Ectodermal cell (in vitro differentiated cells): Measurements from ENCODE around the gene CTNNA1.

Experiments
- H3K27ac ChIP-seq: 2 replicates; pipeline ENCODE4 v1.7.0; 2013; ENCODE audit warnings: mild to moderate bottlenecking, low read depth, low read length; ENCODE audit not compliant: insufficient read depth, poor library complexity, severe bottlenecking
- H3K27me3 ChIP-seq: 2 replicates; pipeline ENCODE4 v1.7.0; 2013; ENCODE audit warnings: mild to moderate bottlenecking, low read length; ENCODE audit not compliant: insufficient read depth, control insufficient read depth, poor library complexity, severe bottlenecking
- H3K36me3 ChIP-seq: one replicate; pipeline ENCODE4 v1.7.0; 2013; ENCODE audit warnings: low read length; ENCODE audit not compliant: control insufficient read depth, insufficient read depth
- H3K4me1 ChIP-seq: one replicate; pipeline ENCODE4 v1.7.0; 2013; ENCODE audit warnings: low read length; ENCODE audit not compliant: control insufficient read depth, insufficient read depth
- H3K4me3 ChIP-seq: 2 replicates; pipeline ENCODE4 v1.7.0; 2013; ENCODE audit warnings: low read depth, low read length, control low read depth; ENCODE audit not compliant: insufficient read depth
- H3K9me3 ChIP-seq: 2 replicates; pipeline ENCODE4 v1.7.0; 2013; ENCODE audit warnings: mild to moderate bottlenecking, low read length, moderate library complexity; ENCODE audit not compliant: control insufficient read depth
- WGBS, 2 experiments: methylation state at CpG; one replicate each; pipeline ENCODE4 v1.1.7; 2013; ENCODE audit warnings: missing lambda C conversion rate in 2 of 2; 5-methylcytosine and 5-hydroxymethylcytosine counted together

Gene CTNNA1

DNA sequence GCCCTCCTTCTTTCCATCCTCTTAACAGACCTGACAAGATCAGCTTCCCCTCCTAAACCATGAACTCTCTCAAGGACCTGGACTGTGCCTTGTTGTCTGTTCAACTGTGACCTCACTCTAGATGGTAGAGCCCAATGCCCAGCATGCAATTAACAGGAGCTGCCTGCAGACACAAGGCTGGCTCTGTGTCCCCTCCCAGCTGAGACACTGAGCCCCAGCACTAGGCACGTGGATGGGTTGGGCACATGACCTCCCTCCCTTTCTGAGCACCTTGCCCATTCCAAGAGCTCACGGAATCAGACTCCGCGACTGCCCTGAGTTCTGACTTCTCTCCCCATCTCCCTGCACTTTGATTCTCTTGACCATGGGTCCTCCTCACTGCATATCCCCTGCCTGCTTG is 215.4 kb downstream of the CTNNA1 start:
- WGBS, 2 experiments, result 89 to 92% methylated on average over 4 of the region's 4 CpGs
- Histone ChIP-seq H3K4me1 (peaks cover 50% of the 10 kb centered on the region), H3K9me3 (no peaks in the 10 kb centered on the region), H3K36me3 (no peaks in the 10 kb centered on the region), H3K27me3 (no peaks in the 10 kb centered on the region), H3K27ac (no peak overlapping the region), H3K4me3 (no peak overlapping the region)

DNA sequence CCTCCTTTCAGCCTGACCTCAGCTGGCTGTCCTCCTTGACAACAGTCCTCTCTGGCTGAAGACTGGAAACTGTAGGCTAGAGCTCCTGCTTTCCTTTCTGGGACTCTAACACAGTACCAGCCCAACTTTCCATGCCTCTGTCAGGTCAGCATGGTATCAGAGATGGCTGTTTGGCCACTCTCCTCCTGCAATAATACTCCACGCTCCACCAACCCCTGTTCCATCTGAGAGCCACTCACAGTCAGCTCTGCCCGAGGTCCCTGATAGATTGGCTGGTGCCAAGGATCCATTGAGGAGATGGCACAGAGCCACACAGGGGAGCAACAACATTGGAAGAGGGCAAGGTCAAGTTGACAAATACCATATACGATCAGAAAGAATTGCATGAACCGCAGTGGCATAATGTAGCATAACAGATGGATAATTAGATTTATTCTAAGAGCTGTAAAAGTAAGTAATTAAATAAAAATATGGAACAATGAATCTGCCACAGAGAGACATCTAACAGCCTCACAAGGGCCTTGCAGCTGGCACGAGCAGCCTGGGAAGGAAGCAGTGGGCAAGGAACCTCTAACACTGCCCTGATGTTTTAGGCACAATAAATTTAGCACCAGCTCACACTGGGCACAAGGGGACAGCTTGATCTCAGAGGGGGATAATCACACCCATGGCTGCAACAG is 216.2 kb downstream of the CTNNA1 start:
- Histone ChIP-seq H3K4me3 (no peak overlapping the region), H3K27ac (no peak overlapping the region), H3K27me3 (no peaks in the 10 kb centered on the region), H3K36me3 (no peaks in the 10 kb centered on the region), H3K9me3 (no peaks in the 10 kb centered on the region), H3K4me1 (peaks cover 42% of the 10 kb centered on the region)
- WGBS, 2 experiments, result 90 to 98% methylated on average over 5 of the region's 5 CpGs

DNA sequence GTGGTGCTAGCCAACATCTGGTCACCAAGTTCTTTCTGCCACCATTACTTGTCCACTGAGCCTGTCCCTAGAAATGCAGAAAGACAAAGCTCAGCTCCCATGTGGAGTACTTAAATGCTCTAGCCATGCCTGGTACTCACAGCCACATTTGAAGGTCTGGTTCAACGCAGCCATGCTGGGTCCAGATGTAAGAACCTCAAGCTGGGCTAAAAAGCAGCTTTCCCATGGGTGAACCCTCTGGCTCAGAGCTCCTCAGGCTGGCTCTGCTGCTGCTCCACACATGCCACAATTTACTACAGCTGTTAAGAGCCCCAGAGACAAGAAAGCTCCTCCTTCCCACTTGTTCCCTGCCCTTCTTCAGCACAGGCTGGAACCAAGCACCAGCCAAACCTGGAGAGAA is 219.0 kb downstream of the CTNNA1 start:
- H3K4me1 ChIP-seq, result peaks cover 27% of the 10 kb centered on the region
- H3K27me3 ChIP-seq, result no peaks in the 10 kb centered on the region
- H3K9me3 ChIP-seq, result no peaks in the 10 kb centered on the region
- no peak overlapping the region for H3K4me3 ChIP-seq
- no peaks in the 10 kb centered on the region for H3K36me3 ChIP-seq
- H3K27ac ChIP-seq, result no peak overlapping the region
- 90 to 94% methylated on average over 1 of the region's 1 CpG for WGBS, 2 experiments

DNA sequence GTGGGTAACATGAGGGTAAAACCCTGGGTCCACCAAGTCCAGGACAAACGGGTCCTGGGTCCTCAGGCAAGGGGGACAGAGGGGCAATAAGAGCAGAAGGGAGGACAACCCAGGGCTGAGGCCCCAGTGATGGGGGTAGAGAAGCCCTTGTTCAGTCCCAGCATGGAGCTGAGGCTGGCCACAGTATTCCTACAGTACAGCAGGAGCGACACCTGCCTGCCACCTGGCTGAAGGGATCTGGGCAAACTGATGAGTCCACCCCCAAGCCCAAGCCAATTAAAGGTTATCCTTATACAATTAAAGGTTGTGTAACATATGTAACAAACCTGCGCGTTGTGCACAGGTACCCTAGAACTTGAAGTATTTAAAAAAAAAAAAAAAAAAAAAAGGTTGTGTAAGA is 219.6 kb downstream of the CTNNA1 start:
- WGBS, 2 experiments, result 90 to 92% methylated on average over 4 of the region's 4 CpGs
- Histone ChIP-seq H3K4me1 (peaks cover 27% of the 10 kb centered on the region), H3K36me3 (no peaks in the 10 kb centered on the region), H3K27me3 (no peaks in the 10 kb centered on the region), H3K4me3 (no peak overlapping the region), H3K27ac (no peak overlapping the region), H3K9me3 (no peaks in the 10 kb centered on the region)

DNA sequence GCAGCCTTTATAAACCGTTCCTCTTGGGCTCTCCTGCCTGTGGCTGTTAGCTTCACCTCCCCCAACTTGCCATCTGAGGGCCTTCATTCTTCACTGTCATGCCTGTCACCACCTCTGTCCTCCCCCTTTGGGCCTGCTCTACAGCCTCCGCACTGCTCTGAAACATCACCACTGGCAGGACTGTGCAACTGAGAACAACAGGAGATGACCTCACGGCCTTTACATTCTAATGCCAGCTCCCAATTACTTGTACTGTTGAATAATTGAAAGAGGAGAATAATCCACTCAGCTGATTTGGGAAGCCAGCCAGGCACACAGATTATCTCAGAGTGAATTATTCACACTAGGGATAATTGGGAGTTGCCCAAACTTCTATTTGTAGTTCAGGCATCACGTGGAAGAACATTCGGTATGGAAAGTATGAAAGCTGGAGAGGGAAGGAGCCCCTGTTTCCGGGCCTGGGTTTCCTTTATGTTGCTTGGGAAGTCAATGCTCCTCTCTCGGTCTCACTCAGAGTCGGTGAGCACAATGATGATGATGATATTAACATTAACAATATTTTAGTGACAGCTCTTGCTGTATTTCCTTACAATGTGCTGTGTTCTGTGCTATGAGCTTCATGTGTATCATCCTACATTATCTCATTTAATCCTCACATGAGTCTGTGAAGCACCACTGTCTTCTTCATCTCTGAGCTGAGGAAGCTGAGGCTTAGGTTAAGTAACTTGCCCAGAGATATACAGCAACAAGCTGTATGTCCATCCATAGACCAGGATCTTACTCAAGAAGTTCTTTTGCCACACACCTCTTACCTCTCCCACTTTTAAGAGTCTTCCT is 221.2 kb downstream of the CTNNA1 start:
- no peak overlapping the region for H3K4me3 ChIP-seq
- no peaks in the 10 kb centered on the region for H3K27me3 ChIP-seq
- peaks cover 17% of the 10 kb centered on the region for H3K4me1 ChIP-seq
- H3K9me3 ChIP-seq, result no peaks in the 10 kb centered on the region
- no peak overlapping the region for H3K27ac ChIP-seq
- H3K36me3 ChIP-seq, result no peaks in the 10 kb centered on the region
- 77 to 80% methylated on average over 6 of the region's 8 CpGs for WGBS, 2 experiments

DNA sequence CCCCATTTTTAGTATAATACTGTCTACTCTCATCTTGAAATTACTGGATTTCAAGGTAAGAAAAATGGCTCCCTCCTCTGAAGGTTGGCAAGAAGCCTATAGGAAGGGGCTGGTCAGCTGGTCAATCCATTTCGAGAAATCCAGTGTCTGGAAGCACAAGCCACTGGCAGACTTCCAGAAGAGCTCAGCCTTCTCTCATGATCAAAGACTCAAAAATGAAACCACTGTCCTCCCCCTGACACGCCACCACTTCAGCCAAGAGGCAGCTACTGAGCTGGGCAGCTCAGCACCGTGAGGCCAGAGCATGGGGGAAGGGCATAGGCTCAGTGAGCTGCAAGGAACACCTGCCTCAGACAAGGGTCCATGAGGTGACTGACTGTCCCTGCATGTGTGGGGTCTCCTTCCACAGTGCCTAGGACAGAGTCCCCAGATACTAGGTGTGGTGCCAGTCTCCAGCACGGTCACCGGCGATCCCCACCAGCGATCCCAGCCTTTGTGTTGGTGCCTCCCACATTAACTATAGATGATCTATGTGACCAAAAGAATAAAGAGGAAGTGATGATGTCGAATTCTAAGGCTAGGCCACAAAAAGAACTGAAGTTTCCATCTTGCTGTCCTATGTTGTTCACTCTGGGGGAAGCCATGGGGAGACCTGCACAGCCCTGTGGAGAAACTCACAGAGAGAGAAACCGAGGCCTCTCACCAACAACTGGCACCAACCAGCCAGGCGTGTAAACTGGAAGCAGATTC is 222.0 kb downstream of the CTNNA1 start:
- Histone ChIP-seq H3K36me3 (no peaks in the 10 kb centered on the region), H3K27me3 (no peaks in the 10 kb centered on the region), H3K27ac (no peak overlapping the region), H3K4me3 (no peak overlapping the region), H3K4me1 (peaks cover 15% of the 10 kb centered on the region), H3K9me3 (no peaks in the 10 kb centered on the region)
- WGBS, 2 experiments, result 93 to 94% methylated on average over 10 of the region's 10 CpGs

DNA sequence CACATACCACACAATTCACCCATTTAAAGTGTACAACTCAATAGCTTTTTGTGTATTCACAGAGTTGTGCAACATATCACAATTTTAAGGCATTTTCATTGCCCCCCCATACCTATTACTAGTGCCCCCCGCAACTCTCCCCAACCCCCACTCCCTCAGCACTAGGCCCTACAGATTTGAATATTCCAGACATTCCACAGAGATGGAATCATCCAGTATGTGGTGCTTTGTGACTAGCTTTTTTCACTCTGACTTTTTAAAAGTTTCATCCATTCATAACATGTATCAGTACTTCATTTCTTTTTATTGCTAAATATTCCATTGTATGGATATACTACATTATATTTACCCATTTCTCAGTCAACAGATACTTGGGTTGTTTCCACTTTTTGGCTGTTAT is 224.9 kb downstream of the CTNNA1 start:
- H3K27ac ChIP-seq, result no peak overlapping the region
- no peaks in the 10 kb centered on the region for H3K9me3 ChIP-seq
- 75 to 100% methylated on average over 1 of the region's 1 CpG for WGBS, 2 experiments
- H3K27me3 ChIP-seq, result no peaks in the 10 kb centered on the region
- no peaks in the 10 kb centered on the region for H3K4me1 ChIP-seq
- H3K4me3 ChIP-seq, result no peak overlapping the region
- no peaks in the 10 kb centered on the region for H3K36me3 ChIP-seq

DNA sequence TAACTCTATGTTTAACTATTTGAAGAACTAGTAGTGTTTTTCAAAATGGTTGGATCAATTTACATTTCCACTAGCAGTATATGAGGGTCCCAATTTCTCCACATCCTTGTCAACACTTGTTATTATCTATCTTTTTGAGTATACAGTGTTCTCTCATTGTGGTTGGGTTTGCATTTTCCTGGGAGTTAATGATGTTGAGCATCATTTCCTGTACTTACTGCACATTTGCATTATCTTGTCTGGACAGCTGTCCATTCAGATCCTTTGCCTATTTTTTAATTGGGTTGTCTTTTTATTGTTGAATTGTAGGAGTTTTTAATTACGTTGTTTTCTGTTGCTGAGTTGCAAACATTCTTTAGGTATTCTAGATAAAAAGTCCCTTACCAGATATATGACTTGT is 225.4 kb downstream of the CTNNA1 start:
- Histone ChIP-seq H3K27ac (no peak overlapping the region), H3K4me1 (no peaks in the 10 kb centered on the region), H3K4me3 (no peak overlapping the region), H3K27me3 (no peaks in the 10 kb centered on the region), H3K9me3 (no peaks in the 10 kb centered on the region), H3K36me3 (no peaks in the 10 kb centered on the region)
- WGBS, 2 experiments, result no CpG with 5 or more reads among the region's 1 CpG

DNA sequence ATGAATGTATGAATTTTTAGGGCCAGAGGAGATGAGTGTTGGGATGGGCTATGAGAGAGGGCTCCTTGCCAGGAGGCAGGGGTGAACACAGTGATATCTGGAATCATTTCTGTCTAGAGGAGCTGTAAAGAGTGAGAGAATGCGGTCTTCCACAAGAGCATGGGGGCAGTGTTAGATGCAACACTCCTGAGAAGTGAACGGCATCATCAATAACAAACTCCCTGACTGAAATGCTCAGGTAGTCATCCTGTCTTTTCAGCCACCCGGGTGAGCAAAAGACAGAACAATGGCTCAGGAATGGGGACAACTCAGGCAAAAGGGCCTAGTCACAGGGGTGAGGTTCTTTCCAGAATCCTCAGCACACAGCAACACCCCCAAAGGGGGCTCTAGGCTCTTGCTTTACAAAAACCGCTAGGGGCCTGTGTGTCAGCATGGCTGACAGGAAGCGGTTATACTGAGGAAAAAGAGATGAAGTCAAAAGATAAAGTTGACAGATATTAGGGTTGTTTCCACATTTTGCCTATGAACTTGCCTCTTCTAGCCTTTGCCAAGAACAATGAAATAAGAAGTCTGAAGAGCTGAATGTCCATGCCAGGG is 226.6 kb downstream of the CTNNA1 start:
- H3K9me3 ChIP-seq, result no peaks in the 10 kb centered on the region
- WGBS, 2 experiments, result 86 to 87% methylated on average over 5 of the region's 5 CpGs
- H3K27ac ChIP-seq, result no peak overlapping the region
- no peaks in the 10 kb centered on the region for H3K4me1 ChIP-seq
- H3K4me3 ChIP-seq, result no peak overlapping the region
- H3K36me3 ChIP-seq, result no peaks in the 10 kb centered on the region
- H3K27me3 ChIP-seq, result no peaks in the 10 kb centered on the region

DNA sequence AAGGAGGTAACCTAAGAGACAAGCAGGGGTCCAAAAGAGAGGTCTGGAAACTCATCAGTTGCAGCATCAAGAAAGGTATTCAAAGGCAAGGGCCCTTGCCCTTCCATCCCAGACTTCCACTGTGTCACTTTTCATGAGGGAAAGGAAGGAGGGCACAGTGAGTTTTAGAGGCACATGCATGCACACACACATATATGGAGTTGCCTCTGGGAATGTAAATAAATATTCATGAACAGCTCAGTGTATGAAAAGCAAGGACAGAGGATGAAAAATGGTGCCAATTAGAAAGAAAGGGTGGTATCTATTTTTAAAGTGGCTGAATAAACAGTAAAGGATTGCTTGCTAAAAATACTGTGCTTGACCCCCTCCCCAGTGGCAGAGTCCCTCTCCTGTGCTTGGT is 227.2 kb downstream of the CTNNA1 start:
- Histone ChIP-seq H3K36me3 (no peaks in the 10 kb centered on the region), H3K27ac (no peak overlapping the region), H3K27me3 (no peaks in the 10 kb centered on the region), H3K4me1 (no peaks in the 10 kb centered on the region), H3K4me3 (no peak overlapping the region), H3K9me3 (no peaks in the 10 kb centered on the region)
